ENCODE measurements around the gene KCNJ15. TPM values are rescaled to one million over a fixed set of nuclear protein-coding genes. Genes with fewer than 3 reads are reported as not detected.

The KCNJ15 gene
- total RNA-seq, 2 donors from 2014 or later, result 0.33 to 1.3 TPM

- TF ChIP-seq CTCF (IDR thresholded peaks at IDR 0.05), result no peak
- Histone ChIP-seq H3K4me3 (no peak overlapping the region), H3K4me1 (no peaks in the 10 kb centered on the region), H3K27me3 (no peaks in the 10 kb centered on the region), H3K27ac (no peak overlapping the region), H3K9me3 (no peaks in the 10 kb centered on the region), H3K36me3 (no peaks in the 10 kb centered on the region)
- no peak for DNase-seq (ENCODE audit: low spot score)
Observed at GRCh38 chr21:38273745-38274542, 17.2 kb downstream of the KCNJ15 start.

- Histone ChIP-seq H3K4me3 (no peak overlapping the region), H3K27me3 (no peaks in the 10 kb centered on the region), H3K27ac (peak overlapping the region in 1 of 2 donors; percentile 19), H3K4me1 (no peaks in the 10 kb centered on the region), H3K9me3 (no peaks in the 10 kb centered on the region), H3K36me3 (no peaks in the 10 kb centered on the region)
- peak; percentile 81 for DNase-seq (ENCODE audit: low spot score)
- TF ChIP-seq CTCF (IDR thresholded peaks at IDR 0.05), result no peak
Observed at GRCh38 chr21:38277501-38278131, 20.8 kb downstream of the KCNJ15 start.

GRCh38 chr21:38280454-38280853, 23.7 kb downstream of the KCNJ15 start:
- DNase-seq (ENCODE audit: low spot score), result no peak
- H3K36me3 ChIP-seq, result no peaks in the 10 kb centered on the region
- H3K4me3 ChIP-seq, result no peak overlapping the region
- no peaks in the 10 kb centered on the region for H3K4me1 ChIP-seq
- H3K27me3 ChIP-seq, result no peaks in the 10 kb centered on the region
- H3K9me3 ChIP-seq, result no peaks in the 10 kb centered on the region
- no peak for TF ChIP-seq CTCF (IDR thresholded peaks at IDR 0.05)
- no peak overlapping the region for H3K27ac ChIP-seq

GRCh38 chr21:38280867-38281266, 24.1 kb downstream of the KCNJ15 start:
- Histone ChIP-seq H3K36me3 (no peaks in the 10 kb centered on the region), H3K27ac (no peak overlapping the region), H3K4me3 (no peak overlapping the region)

GRCh38 chr21:38282921-38283320, 26.1 kb downstream of the KCNJ15 start:
- H3K27me3 ChIP-seq, result no peaks in the 10 kb centered on the region
- DNase-seq (ENCODE audit: low spot score), result no peak
- H3K36me3 ChIP-seq, result no peaks in the 10 kb centered on the region
- no peaks in the 10 kb centered on the region for H3K4me1 ChIP-seq
- no peak overlapping the region for H3K4me3 ChIP-seq
- H3K9me3 ChIP-seq, result no peaks in the 10 kb centered on the region
- TF ChIP-seq CTCF (IDR thresholded peaks at IDR 0.05), result no peak
- no peak overlapping the region for H3K27ac ChIP-seq

More at GRCh38 chr21:38280867-38281266, 24.1 kb downstream of the KCNJ15 start:
- Histone ChIP-seq H3K27me3 (no peaks in the 10 kb centered on the region), H3K9me3 (no peaks in the 10 kb centered on the region), H3K4me1 (no peaks in the 10 kb centered on the region)
- TF ChIP-seq CTCF (IDR thresholded peaks at IDR 0.05), result no peak
- no peak for DNase-seq (ENCODE audit: low spot score)

Data from right atrium auricular region (tissue), 2 donors.